GM23248 (cell line): ENCODE data around the gene SKA1. TPM values are rescaled to one million over a fixed set of nuclear protein-coding genes. Genes with fewer than 3 reads are reported as not detected.
"Not testable (repeated sequence)": the region's sequence is repeated elsewhere in the genome, so short reads cannot be mapped to it uniquely, and the experiment has no call there.

Source experiments
- DNase-seq: peaks from one replicate; pipeline ENCODE4 v3.0.0-alpha.2; 2015
- H2AFZ ChIP-seq: fragments of 200-600 bp; sonication (generic); 2 replicates; pipeline ENCODE4 v1.6.1; 2016; ENCODE audit warnings: antibody characterized with exemption
- H3F3A ChIP-seq: fragments of 200-600 bp; sonication (generic); 2 replicates; pipeline ENCODE4 v1.6.1; 2016; ENCODE audit warnings: mild to moderate bottlenecking, antibody characterized with exemption, mixed run types; ENCODE audit not compliant: insufficient read depth
- H3K27ac ChIP-seq: fragments of 200-600 bp; sonication (generic); 2 replicates; pipeline ENCODE4 v1.5.1; 2016; ENCODE audit warnings: mild to moderate bottlenecking
- H3K27me3 ChIP-seq: fragments of 200-600 bp; sonication (generic); replicated peaks from 2 replicates; pipeline ENCODE4 v1.6.1; 2016; ENCODE audit warnings: mild to moderate bottlenecking; ENCODE audit not compliant: insufficient read depth
- H3K36me3 ChIP-seq: fragments of 200-600 bp; sonication (generic); 2 replicates; pipeline ENCODE4 v1.6.1; 2016; ENCODE audit warnings: low read depth, mild to moderate bottlenecking
- H3K4me1 ChIP-seq: fragments of 200-600 bp; sonication (generic); 2 replicates; pipeline ENCODE4 v1.6.1; 2016; ENCODE audit warnings: mild to moderate bottlenecking; ENCODE audit not compliant: insufficient read depth
- H3K4me2 ChIP-seq: fragments of 200-600 bp; sonication (generic); one replicate; pipeline ENCODE4 v1.6.1; 2016; ENCODE audit warnings: mild to moderate bottlenecking; ENCODE audit not compliant: unreplicated experiment
- H3K4me3 ChIP-seq: fragments of 200-600 bp; sonication (generic); 2 replicates; pipeline ENCODE4 v1.5.1; 2016; ENCODE audit warnings: mild to moderate bottlenecking
- H3K79me2 ChIP-seq: fragments of 200-600 bp; sonication (generic); 2 replicates; pipeline ENCODE4 v1.6.1; 2016; ENCODE audit warnings: mild to moderate bottlenecking; ENCODE audit not compliant: insufficient read depth
- H3K9ac ChIP-seq: fragments of 200-600 bp; sonication (generic); 2 replicates; pipeline ENCODE4 v1.6.1; 2016; ENCODE audit warnings: mild to moderate bottlenecking
- H3K9me2 ChIP-seq: fragments of 200-600 bp; sonication (generic); 2 replicates; pipeline ENCODE4 v1.6.1; 2016; ENCODE audit warnings: mixed run types, mild to moderate bottlenecking, moderate library complexity; ENCODE audit not compliant: insufficient read depth
- H3K9me3 ChIP-seq: fragments of 200-600 bp; sonication (generic); one replicate; pipeline ENCODE4 v1.6.1; 2017; ENCODE audit warnings: low read depth
- H4K20me1 ChIP-seq: fragments of 200-600 bp; sonication (generic); 2 replicates; pipeline ENCODE4 v1.6.0; 2016; ENCODE audit not compliant: insufficient read depth
- EZH2 ChIP-seq: fragments of 200-600 bp; sonication (generic); IDR thresholded peaks from 2 replicates; pipeline ENCODE4 v1.6.1; 2018; ENCODE audit warnings: antibody characterized with exemption, mild to moderate bottlenecking; ENCODE audit not compliant: insufficient read depth, poor library complexity, severe bottlenecking
- EZH2phosphoT487 ChIP-seq: fragments of 200-600 bp; sonication (generic); IDR thresholded peaks from 2 replicates; pipeline ENCODE4 v1.6.1; 2018; ENCODE audit warnings: antibody characterized with exemption, moderate library complexity, mild to moderate bottlenecking, low read depth; ENCODE audit not compliant: insufficient read depth
- WGBS, 2 experiments: methylation state at CpG; one replicate each; pipeline ENCODE4 v1.1.6; 2015 to 2017; ENCODE audit warnings: low lambda C conversion rate in 2 of 2, low coverage in 1 of 2; ENCODE audit errors: missing lambda C conversion rate in 2 of 2; 5-methylcytosine and 5-hydroxymethylcytosine counted together
- in situ Hi-C: fragments of 300-500 bp; cut with MboI; formaldehyde crosslinking; loops from 2 replicates; pipeline ENCODE4 v1.15.0; 2020
- polyA plus RNA-seq: library from polyadenylated mRNA; unstranded; fragments of >200 nt; fragmentation: Nextera tagmentation; extraction: Ambion mirVana; gene quantifications from 2 replicates; pipeline ENCODE4 v1.2.1, GENCODE V29; 2016
- total RNA-seq: library from RNA; depleted of rRNA; stranded (reverse); fragments of >200 nt; shearing (Covaris generic); gene quantifications from 2 replicates; pipeline ENCODE4 v1.2.3, GENCODE V29; 2014

SKA1 gene
- total and polyA plus RNA-seq, 2 experiments from 2014 or later = 6.6 to 8.8 TPM

GRCh38 chr18:50405582-50406271, 30.9 kb downstream of the SKA1 start:
- Histone ChIP-seq H3K4me1 (no peaks in the 10 kb centered on the region), H3K9me2 (no peaks in the 10 kb centered on the region), H3K36me3 (no peaks in the 10 kb centered on the region), H3K9me3 (no peaks in the 10 kb centered on the region), H3K27ac (no peak overlapping the region), H2AFZ (no peak overlapping the region), H3K4me2 (no peak overlapping the region), H4K20me1 (no peaks in the 10 kb centered on the region), H3F3A (no peaks in the 10 kb centered on the region), H3K27me3 (peaks cover 66% of the 10 kb centered on the region), H3K79me2 (no peaks in the 10 kb centered on the region), H3K9ac (no peak overlapping the region), H3K4me3 (no peak overlapping the region)
- in situ Hi-C loops = no loop called here
- no peak for TF ChIP-seq EZH2phosphoT487
- 29 to 34% methylated on average over 17 of the region's 17 CpGs for WGBS, 2 experiments
- no peak for DNase-seq

GRCh38 chr18:50409236-50409635, 34.4 kb downstream of the SKA1 start:
- Histone ChIP-seq H2AFZ (no peak overlapping the region), H3K4me2 (no peak overlapping the region), H3K79me2 (no peaks in the 10 kb centered on the region), H3K9me3 (no peaks in the 10 kb centered on the region), H3F3A (no peaks in the 10 kb centered on the region), H3K36me3 (no peaks in the 10 kb centered on the region), H3K4me3 (no peak overlapping the region), H3K9ac (no peak overlapping the region), H4K20me1 (no peaks in the 10 kb centered on the region), H3K9me2 (no peaks in the 10 kb centered on the region), H3K27me3 (peaks cover 50% of the 10 kb centered on the region), H3K4me1 (no peaks in the 10 kb centered on the region), H3K27ac (no peak overlapping the region)
- no peak for TF ChIP-seq EZH2phosphoT487
- peak; percentile 13 for TF ChIP-seq EZH2
- in situ Hi-C loops = no loop called here
- 4 to 8% methylated on average over 5 of the region's 5 CpGs for WGBS, 2 experiments
- no peak for DNase-seq

- Histone ChIP-seq H3K79me2 (no peaks in the 10 kb centered on the region), H2AFZ (no peak overlapping the region), H4K20me1 (no peaks in the 10 kb centered on the region), H3K27ac (no peak overlapping the region), H3K36me3 (no peaks in the 10 kb centered on the region), H3K9me2 (no peaks in the 10 kb centered on the region), H3K27me3 (peaks cover 48% of the 10 kb centered on the region), H3K4me1 (no peaks in the 10 kb centered on the region), H3F3A (no peaks in the 10 kb centered on the region), H3K9ac (no peak overlapping the region), H3K9me3 (no peaks in the 10 kb centered on the region), H3K4me3 (no peak overlapping the region), H3K4me2 (no peak overlapping the region)
- in situ Hi-C loops = no loop called here
- WGBS, 2 experiments = 6 to 7% methylated on average over 4 of the region's 4 CpGs
- TF ChIP-seq EZH2phosphoT487 (no peak), EZH2 (no peak)
- no peak for DNase-seq
Observed at GRCh38 chr18:50410008-50410407, 35.2 kb downstream of the SKA1 start.

- TF ChIP-seq EZH2 (no peak), EZH2phosphoT487 (no peak)
- Histone ChIP-seq H3K9ac (no peak overlapping the region), H3K36me3 (no peaks in the 10 kb centered on the region), H3K4me1 (no peaks in the 10 kb centered on the region), H3K9me2 (no peaks in the 10 kb centered on the region), H4K20me1 (no peaks in the 10 kb centered on the region), H3K27me3 (peaks cover 39% of the 10 kb centered on the region), H3K4me2 (no peak overlapping the region), H2AFZ (no peak overlapping the region), H3K27ac (no peak overlapping the region), H3F3A (no peaks in the 10 kb centered on the region), H3K79me2 (no peaks in the 10 kb centered on the region), H3K9me3 (no peaks in the 10 kb centered on the region), H3K4me3 (no peak overlapping the region)
- in situ Hi-C loops = no loop called here
- WGBS, 2 experiments = 3 to 9% methylated on average over 1 of the region's 1 CpG
- peak; percentile 72 for DNase-seq
Observed at GRCh38 chr18:50410894-50411293, 36.0 kb downstream of the SKA1 start.

GRCh38 chr18:50416832-50417231, 42.0 kb downstream of the SKA1 start:
- H3K79me2 ChIP-seq, H3K36me3 ChIP-seq, H3K27me3 ChIP-seq, H3K9me3 ChIP-seq, H3K9ac ChIP-seq, H3K4me1 ChIP-seq, H4K20me1 ChIP-seq, H2AFZ ChIP-seq, H3K27ac ChIP-seq, H3K4me2 ChIP-seq, H3K9me2 ChIP-seq, in situ Hi-C loops, H3F3A ChIP-seq, H3K4me3 ChIP-seq, DNase-seq: not testable (repeated sequence)
- 46 to 67% methylated on average over 3 of the region's 3 CpGs for WGBS, 2 experiments

- H3K79me2 ChIP-seq, H3K36me3 ChIP-seq, H3K27me3 ChIP-seq, in situ Hi-C loops, H3K9ac ChIP-seq, H3K4me3 ChIP-seq, H2AFZ ChIP-seq, H3K4me2 ChIP-seq, H4K20me1 ChIP-seq, H3F3A ChIP-seq, H3K9me2 ChIP-seq, H3K9me3 ChIP-seq, DNase-seq, H3K27ac ChIP-seq, H3K4me1 ChIP-seq: not testable (repeated sequence)
- WGBS, 2 experiments = 68 to 75% methylated on average over 8 to 15 of the region's 21 CpGs
Observed at GRCh38 chr18:50417705-50418104, 42.9 kb downstream of the SKA1 start.
